ENCODE results near the gene GABRG3. TPM values are rescaled to one million over a fixed set of nuclear protein-coding genes. Genes with fewer than 3 reads are reported as not detected.

Gene GABRG3
- total RNA-seq, 1 experiment from 2014 or later: not detected

DNA sequence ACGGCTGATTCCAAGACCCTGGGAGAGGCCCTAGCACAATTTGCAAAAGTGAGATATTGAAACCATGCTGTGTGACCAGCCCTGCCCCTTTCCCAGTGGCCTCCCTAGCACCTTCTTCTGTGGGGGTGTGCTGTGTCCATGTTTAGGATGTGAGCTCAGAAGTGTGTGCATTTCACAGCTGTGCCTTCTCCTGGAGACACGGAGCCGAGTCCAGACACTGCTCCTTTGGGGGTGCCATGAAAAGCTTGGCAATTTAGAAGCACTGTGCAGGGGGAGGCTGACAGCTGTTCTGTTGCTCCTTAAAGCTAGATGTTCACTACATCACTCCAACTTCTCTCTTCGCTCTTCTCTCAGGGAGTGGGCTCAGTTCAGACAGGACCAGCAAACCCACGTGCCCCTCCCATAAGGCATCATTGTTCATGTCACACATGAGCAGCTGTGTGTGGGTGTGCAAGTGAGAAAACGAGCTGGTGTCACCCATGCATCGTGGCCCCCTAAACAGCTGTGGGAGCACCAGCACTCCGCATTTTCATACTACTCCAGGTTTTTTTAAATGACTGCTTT, 492.6 kb downstream of the GABRG3 start:
- DNase-seq: no peak
- Histone ChIP-seq H3K4me3 (ENCODE audit: low read length) (no peak overlapping the region), H3K27me3 (ENCODE audit: low read length) (no peaks in the 10 kb centered on the region), H3K36me3 (ENCODE audit: insufficient read depth, low read length) (no peaks in the 10 kb centered on the region), H2AFZ (ENCODE audit: low read length) (no peak overlapping the region), H3K9me3 (ENCODE audit: low read length) (peaks cover 38% of the 10 kb centered on the region), H4K20me1 (ENCODE audit: insufficient read depth, low read depth, low read length) (no peaks in the 10 kb centered on the region), H3K4me2 (ENCODE audit: low read depth, low read length, poor library complexity, severe bottlenecking) (no peak overlapping the region), H3K9me2 (replicated peaks; ENCODE audit: insufficient read depth, low read length) (no peaks in the 10 kb centered on the region), H3K4me1 (ENCODE audit: low read length) (no peaks in the 10 kb centered on the region), H3K27ac (ENCODE audit: low read length) (no peak overlapping the region), H3K79me2 (ENCODE audit: low read length) (no peaks in the 10 kb centered on the region), H3K9ac (ENCODE audit: low read length) (no peak overlapping the region)

- H2AFZ ChIP-seq (ENCODE audit: low read length): no peak overlapping the region
- H4K20me1 ChIP-seq (ENCODE audit: insufficient read depth, low read depth, low read length): no peaks in the 10 kb centered on the region
- H3K9me2 ChIP-seq (replicated peaks; ENCODE audit: insufficient read depth, low read length): no peaks in the 10 kb centered on the region
- no peak overlapping the region for H3K27ac ChIP-seq (ENCODE audit: low read length)
- no peak overlapping the region for H3K4me3 ChIP-seq (ENCODE audit: low read length)
- DNase-seq: no peak
- no peak overlapping the region for H3K9ac ChIP-seq (ENCODE audit: low read length)
- H3K36me3 ChIP-seq (ENCODE audit: insufficient read depth, low read length): no peaks in the 10 kb centered on the region
- no peaks in the 10 kb centered on the region for H3K4me1 ChIP-seq (ENCODE audit: low read length)
- no peaks in the 10 kb centered on the region for H3K27me3 ChIP-seq (ENCODE audit: low read length)
- no peak overlapping the region for H3K4me2 ChIP-seq (ENCODE audit: low read depth, low read length, poor library complexity, severe bottlenecking)
- peaks cover 43% of the 10 kb centered on the region for H3K9me3 ChIP-seq (ENCODE audit: low read length)
- H3K79me2 ChIP-seq (ENCODE audit: low read length): no peaks in the 10 kb centered on the region
Measured at GRCh38 chr15:27464941-27465612, 494.1 kb downstream of the GABRG3 start.

GRCh38 chr15:27466758-27467157, 495.8 kb downstream of the GABRG3 start:
- Histone ChIP-seq H2AFZ (ENCODE audit: low read length) (no peak overlapping the region), H4K20me1 (ENCODE audit: insufficient read depth, low read depth, low read length) (no peaks in the 10 kb centered on the region), H3K4me3 (ENCODE audit: low read length) (no peak overlapping the region), H3K36me3 (ENCODE audit: insufficient read depth, low read length) (no peaks in the 10 kb centered on the region), H3K4me1 (ENCODE audit: low read length) (no peaks in the 10 kb centered on the region), H3K9me2 (replicated peaks; ENCODE audit: insufficient read depth, low read length) (no peaks in the 10 kb centered on the region), H3K9me3 (ENCODE audit: low read length) (peaks cover 50% of the 10 kb centered on the region), H3K27ac (ENCODE audit: low read length) (no peak overlapping the region), H3K79me2 (ENCODE audit: low read length) (no peaks in the 10 kb centered on the region), H3K27me3 (ENCODE audit: low read length) (no peaks in the 10 kb centered on the region), H3K4me2 (ENCODE audit: low read depth, low read length, poor library complexity, severe bottlenecking) (no peak overlapping the region), H3K9ac (ENCODE audit: low read length) (no peak overlapping the region)
- DNase-seq: no peak

GRCh38 chr15:27468151-27468591, 497.2 kb downstream of the GABRG3 start:
- no peak overlapping the region for H3K4me3 ChIP-seq (ENCODE audit: low read length)
- H3K9me3 ChIP-seq (ENCODE audit: low read length): peaks cover 49% of the 10 kb centered on the region
- H4K20me1 ChIP-seq (ENCODE audit: insufficient read depth, low read depth, low read length): no peaks in the 10 kb centered on the region
- H3K4me1 ChIP-seq (ENCODE audit: low read length): no peaks in the 10 kb centered on the region
- H2AFZ ChIP-seq (ENCODE audit: low read length): no peak overlapping the region
- no peaks in the 10 kb centered on the region for H3K27me3 ChIP-seq (ENCODE audit: low read length)
- no peaks in the 10 kb centered on the region for H3K9me2 ChIP-seq (replicated peaks; ENCODE audit: insufficient read depth, low read length)
- no peaks in the 10 kb centered on the region for H3K36me3 ChIP-seq (ENCODE audit: insufficient read depth, low read length)
- no peaks in the 10 kb centered on the region for H3K79me2 ChIP-seq (ENCODE audit: low read length)
- H3K4me2 ChIP-seq (ENCODE audit: low read depth, low read length, poor library complexity, severe bottlenecking): no peak overlapping the region
- H3K27ac ChIP-seq (ENCODE audit: low read length): no peak overlapping the region
- H3K9ac ChIP-seq (ENCODE audit: low read length): no peak overlapping the region
- no peak for DNase-seq

DNA sequence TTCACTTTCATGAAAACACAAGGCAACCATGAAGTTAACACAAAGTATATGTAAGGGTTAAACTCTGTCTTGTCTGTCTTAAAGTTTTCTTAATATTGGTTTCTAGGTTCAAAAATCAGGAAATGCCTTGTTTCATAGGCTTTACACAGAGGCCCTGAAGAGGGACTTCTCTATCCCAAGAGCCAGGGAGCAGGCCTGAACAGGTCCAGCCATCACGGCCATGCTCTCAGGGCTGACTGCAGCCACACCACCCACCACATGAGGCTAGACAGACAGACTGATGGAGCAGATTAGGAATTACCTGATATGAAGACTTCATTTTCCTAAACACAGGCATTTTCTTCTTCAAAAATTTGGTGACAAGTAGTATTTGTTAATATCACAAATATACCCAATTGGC, 502.9 kb downstream of the GABRG3 start:
- no peak for DNase-seq
- Histone ChIP-seq H3K27me3 (ENCODE audit: low read length) (no peaks in the 10 kb centered on the region), H4K20me1 (ENCODE audit: insufficient read depth, low read depth, low read length) (no peaks in the 10 kb centered on the region)

DNA sequence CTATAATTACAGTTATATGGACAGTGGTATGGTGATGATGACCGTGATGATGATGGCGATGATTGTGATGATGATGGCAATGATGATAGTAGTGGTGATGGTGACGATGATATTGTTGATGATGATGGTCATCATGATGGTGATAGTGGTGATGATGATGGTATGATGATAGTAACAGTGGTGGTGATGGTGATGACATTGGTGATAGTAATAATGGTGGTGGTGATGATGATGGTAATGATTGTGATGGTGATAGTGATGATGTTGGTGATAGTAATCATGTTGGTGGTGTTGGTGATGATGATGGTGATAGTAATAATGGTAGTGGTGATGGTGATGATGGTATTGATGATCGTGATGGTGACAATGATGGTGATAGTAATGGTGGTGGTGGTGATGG, 504.4 kb downstream of the GABRG3 start:
- Histone ChIP-seq H3K27me3 (ENCODE audit: low read length) (no peaks in the 10 kb centered on the region), H4K20me1 (ENCODE audit: insufficient read depth, low read depth, low read length) (no peaks in the 10 kb centered on the region), H3K9ac (ENCODE audit: low read length) (no peak overlapping the region), H3K9me3 (ENCODE audit: low read length) (peaks cover 40% of the 10 kb centered on the region), H3K36me3 (ENCODE audit: insufficient read depth, low read length) (no peaks in the 10 kb centered on the region), H3K4me3 (ENCODE audit: low read length) (no peak overlapping the region), H3K79me2 (ENCODE audit: low read length) (no peaks in the 10 kb centered on the region), H3K4me1 (ENCODE audit: low read length) (no peaks in the 10 kb centered on the region), H3K27ac (ENCODE audit: low read length) (no peak overlapping the region), H2AFZ (ENCODE audit: low read length) (no peak overlapping the region), H3K4me2 (ENCODE audit: low read depth, low read length, poor library complexity, severe bottlenecking) (no peak overlapping the region), H3K9me2 (replicated peaks; ENCODE audit: insufficient read depth, low read length) (no peaks in the 10 kb centered on the region)
- DNase-seq: no peak

More for the DNA sequence above, 502.9 kb downstream of the GABRG3 start:
- no peak overlapping the region for H3K4me3 ChIP-seq (ENCODE audit: low read length)
- H3K27ac ChIP-seq (ENCODE audit: low read length): no peak overlapping the region
- H3K9me2 ChIP-seq (replicated peaks; ENCODE audit: insufficient read depth, low read length): no peaks in the 10 kb centered on the region
- no peaks in the 10 kb centered on the region for H3K4me1 ChIP-seq (ENCODE audit: low read length)
- no peaks in the 10 kb centered on the region for H3K79me2 ChIP-seq (ENCODE audit: low read length)
- H2AFZ ChIP-seq (ENCODE audit: low read length): no peak overlapping the region
- no peak overlapping the region for H3K9ac ChIP-seq (ENCODE audit: low read length)
- H3K4me2 ChIP-seq (ENCODE audit: low read depth, low read length, poor library complexity, severe bottlenecking): no peak overlapping the region
- no peaks in the 10 kb centered on the region for H3K36me3 ChIP-seq (ENCODE audit: insufficient read depth, low read length)
- H3K9me3 ChIP-seq (ENCODE audit: low read length): peaks cover 42% of the 10 kb centered on the region

DNA sequence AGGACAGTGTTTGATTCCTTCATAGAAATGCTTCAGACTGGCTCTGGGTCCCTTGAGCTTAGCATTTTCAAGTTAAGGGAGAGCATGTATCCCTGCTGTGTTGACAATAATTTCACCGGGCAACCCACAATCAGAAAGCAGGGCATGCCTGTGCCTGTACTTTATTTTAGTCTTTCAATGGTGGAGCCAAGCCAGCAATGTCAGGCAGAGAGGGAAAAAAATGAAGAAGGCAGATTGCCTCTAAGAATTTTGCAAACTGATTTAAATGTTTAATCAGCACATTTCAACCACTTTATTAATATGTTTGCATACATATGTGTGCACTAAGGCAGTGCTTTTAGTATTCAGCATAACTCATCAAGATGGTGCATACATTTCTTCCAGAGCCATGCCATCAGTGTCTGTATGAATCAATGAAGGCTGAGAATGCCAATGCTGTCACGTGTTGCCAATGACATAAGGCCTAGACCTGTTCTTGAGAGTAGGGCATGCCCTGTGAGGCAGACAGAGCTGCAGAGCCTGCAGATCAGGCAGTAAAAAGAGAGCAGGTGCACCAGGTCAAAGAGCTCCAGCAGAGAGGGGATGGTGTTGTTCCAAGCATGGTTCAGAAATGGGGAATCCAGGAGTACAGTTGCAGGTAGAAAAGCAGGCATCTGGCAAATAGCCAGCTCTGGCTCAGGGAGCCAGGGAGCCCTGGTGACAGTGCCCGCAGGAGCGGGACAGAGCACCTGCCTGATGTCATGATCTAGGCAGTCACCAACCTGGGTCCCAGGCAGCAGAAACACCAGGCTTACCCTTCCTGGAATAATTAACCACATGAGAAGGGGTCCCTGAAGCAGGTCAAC, 508.5 kb downstream of the GABRG3 start:
- H3K9me2 ChIP-seq (replicated peaks; ENCODE audit: insufficient read depth, low read length): no peaks in the 10 kb centered on the region
- DNase-seq: no peak
- H3K9me3 ChIP-seq (ENCODE audit: low read length): peaks cover 43% of the 10 kb centered on the region
- H3K27ac ChIP-seq (ENCODE audit: low read length): no peak overlapping the region
- H3K79me2 ChIP-seq (ENCODE audit: low read length): no peaks in the 10 kb centered on the region
- H3K9ac ChIP-seq (ENCODE audit: low read length): no peak overlapping the region
- H2AFZ ChIP-seq (ENCODE audit: low read length): no peak overlapping the region
- no peaks in the 10 kb centered on the region for H3K4me1 ChIP-seq (ENCODE audit: low read length)
- no peaks in the 10 kb centered on the region for H4K20me1 ChIP-seq (ENCODE audit: insufficient read depth, low read depth, low read length)
- no peaks in the 10 kb centered on the region for H3K36me3 ChIP-seq (ENCODE audit: insufficient read depth, low read length)
- no peaks in the 10 kb centered on the region for H3K27me3 ChIP-seq (ENCODE audit: low read length)
- no peak overlapping the region for H3K4me3 ChIP-seq (ENCODE audit: low read length)
- H3K4me2 ChIP-seq (ENCODE audit: low read depth, low read length, poor library complexity, severe bottlenecking): no peak overlapping the region

DNA sequence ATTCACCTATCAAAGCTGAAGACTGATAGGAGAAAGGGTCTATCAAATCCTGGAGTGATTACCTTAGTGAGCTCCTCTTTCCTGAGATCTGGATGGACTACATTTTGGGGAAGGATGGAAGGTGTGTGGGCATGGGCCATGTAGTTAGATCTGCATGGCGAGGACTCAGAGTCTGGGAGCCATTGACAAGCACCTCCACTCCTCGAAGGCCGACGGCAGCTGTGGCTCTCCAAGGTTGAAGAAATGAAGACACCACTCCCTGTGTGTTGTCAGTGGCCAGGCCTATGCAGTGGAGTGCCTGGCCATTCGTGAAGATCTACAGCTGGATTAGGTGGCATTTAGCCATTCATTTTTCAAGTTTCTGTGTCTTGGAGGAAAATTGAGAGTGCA, 509.2 kb downstream of the GABRG3 start:
- Histone ChIP-seq H3K4me3 (ENCODE audit: low read length) (no peak overlapping the region), H3K27me3 (ENCODE audit: low read length) (no peaks in the 10 kb centered on the region)

More for the DNA sequence above, 509.2 kb downstream of the GABRG3 start:
- DNase-seq: no peak
- Histone ChIP-seq H3K36me3 (ENCODE audit: insufficient read depth, low read length) (no peaks in the 10 kb centered on the region), H3K9ac (ENCODE audit: low read length) (no peak overlapping the region), H4K20me1 (ENCODE audit: insufficient read depth, low read depth, low read length) (no peaks in the 10 kb centered on the region), H3K79me2 (ENCODE audit: low read length) (no peaks in the 10 kb centered on the region), H2AFZ (ENCODE audit: low read length) (no peak overlapping the region), H3K27ac (ENCODE audit: low read length) (no peak overlapping the region), H3K9me3 (ENCODE audit: low read length) (peaks cover 48% of the 10 kb centered on the region), H3K4me2 (ENCODE audit: low read depth, low read length, poor library complexity, severe bottlenecking) (no peak overlapping the region), H3K4me1 (ENCODE audit: low read length) (no peaks in the 10 kb centered on the region), H3K9me2 (replicated peaks; ENCODE audit: insufficient read depth, low read length) (no peaks in the 10 kb centered on the region)

All from Karpas-422 (cell line).